Keratinocyte (primary cell): ENCODE results near the gene CORO1C. TPM values are rescaled to one million over a fixed set of nuclear protein-coding genes. Genes with fewer than 3 reads are reported as not detected.

Source experiments
- DNase-seq: peaks from one replicate; pipeline ENCODE4 v3.0.0-alpha.2; 2011; ENCODE audit warnings: low read depth, missing footprints, low spot score
- FAIRE-seq: peaks from 2 replicates; lab custom pipeline; 2011; peaks lifted over from hg19 to GRCh38; lab: Jason Lieb, UNC
- H2AFZ ChIP-seq: 2 replicates; pipeline ENCODE4 v1.6.0; 2012; ENCODE audit warnings: low read length, control low read depth, inconsistent platforms; ENCODE audit not compliant: control insufficient read depth
- H3K27ac ChIP-seq: 2 replicates; pipeline ENCODE4 v1.5.1; 2011; ENCODE audit warnings: low read length; ENCODE audit not compliant: control insufficient read depth, insufficient read depth
- H3K27me3 ChIP-seq: 3 replicates; pipeline ENCODE4 v1.6.0; 2011; ENCODE audit warnings: low read length; ENCODE audit not compliant: control insufficient read depth, insufficient read depth; ENCODE audit errors: extremely low read depth
- H3K36me3 ChIP-seq, 2 experiments: 2 replicates in 1 of 2; 3 replicates in 1 of 2; pipeline ENCODE4 v1.5.1; 2011; ENCODE audit warnings: low read length in 2 of 2, mild to moderate bottlenecking in 1 of 2; ENCODE audit not compliant: control insufficient read depth in 2 of 2, insufficient read depth in 2 of 2; ENCODE audit errors: extremely low read depth in 1 of 2
- H3K4me1 ChIP-seq: 3 replicates; pipeline ENCODE4 v1.5.1; 2011; ENCODE audit warnings: low read length; ENCODE audit not compliant: control insufficient read depth, insufficient read depth; ENCODE audit errors: extremely low read depth
- H3K4me2 ChIP-seq: 3 replicates; pipeline ENCODE4 v1.6.0; 2011; ENCODE audit warnings: low read depth, low read length; ENCODE audit not compliant: control insufficient read depth, insufficient read depth; ENCODE audit errors: extremely low read depth
- H3K4me3 ChIP-seq, 3 experiments: fragments of 200-600 bp in 1 of 3; sonication (generic) in 1 of 3; 2 replicates in 2 of 3; 3 replicates in 1 of 3; pipeline ENCODE4 v1.5.1; 2011 to 2016; ENCODE audit warnings: low read length in 3 of 3, mild to moderate bottlenecking in 3 of 3, control low read depth in 2 of 3, inconsistent platforms in 1 of 3, low read depth in 1 of 3, mixed read lengths in 1 of 3, mixed run types in 1 of 3, moderate library complexity in 1 of 3; ENCODE audit not compliant: control insufficient read depth in 2 of 3, insufficient read depth in 2 of 3; ENCODE audit errors: extremely low read depth in 1 of 3
- H3K79me2 ChIP-seq: 2 replicates; pipeline ENCODE4 v1.6.0; 2012; ENCODE audit warnings: low read length; ENCODE audit not compliant: control insufficient read depth, insufficient read depth
- H3K9ac ChIP-seq: 3 replicates; pipeline ENCODE4 v1.6.0; 2011; ENCODE audit warnings: low read length; ENCODE audit not compliant: control insufficient read depth, insufficient read depth; ENCODE audit errors: extremely low read depth
- H3K9me1 ChIP-seq: 3 replicates; pipeline ENCODE4 v1.6.0; 2011; ENCODE audit warnings: low read length; ENCODE audit not compliant: control insufficient read depth, insufficient read depth; ENCODE audit errors: extremely low read depth
- H3K9me3 ChIP-seq: 2 replicates; pipeline ENCODE4 v1.5.1; 2012; ENCODE audit warnings: low read depth, low read length; ENCODE audit not compliant: control insufficient read depth
- H4K20me1 ChIP-seq: 3 replicates; pipeline ENCODE4 v1.6.0; 2011; ENCODE audit warnings: low read length; ENCODE audit not compliant: control insufficient read depth, insufficient read depth; ENCODE audit errors: extremely low read depth
- EZH2 ChIP-seq: IDR thresholded peaks from one replicate; pipeline ENCODE4 v1.6.1; 2012; ENCODE audit warnings: inconsistent platforms, mild to moderate bottlenecking, low read length, moderate library complexity
- dilution Hi-C: fragments of 300-500 bp; cut with MboI; formaldehyde crosslinking; loops from one replicate; pipeline ENCODE4 v1.7.0; 2020; ENCODE audit warnings: low sequenced_read_pairs; ENCODE audit not compliant: extremely low pct_ligation_motif_present
- polyA plus RNA-seq, 5 experiments: library from polyadenylated mRNA; depleted of rRNA in 3 of 5; stranded (reverse) in 3 of 5; stranded (forward) in 1 of 5; unstranded in 1 of 5; fragments of >200 nt; gene quantifications; 1 replicate in 1 of 5; 2 replicates in 3 of 5; 3 replicates in 1 of 5; pipeline versions ENCODE4 v1.2.1 to v1.2.3, GENCODE V29; 2011 to 2012; ENCODE audit warnings: missing spikeins in 2 of 5, low read depth in 1 of 5, low replicate concordance in 1 of 5
- TF ChIP-seq, protein P1 (sequence below), 3 experiments: IDR thresholded peaks in 1 of 3; conservative IDR thresholded peaks in 1 of 3; optimal IDR thresholded peaks in 1 of 3; 2 replicates in 2 of 3; 3 replicates in 1 of 3; pipeline versions ENCODE3 to v1.5.1; 2011; ENCODE audit warnings: low read length in 3 of 3, mild to moderate bottlenecking in 3 of 3, moderate library complexity in 2 of 3, control low read depth in 1 of 3, inconsistent platforms in 1 of 3; ENCODE audit not compliant: insufficient read depth in 2 of 3; ENCODE audit errors: extremely low read depth in 1 of 3

Gene CORO1C
- polyA plus RNA-seq, 1 donor (not counting 4 experiments of a cell fraction or from before 2014, with no cell fraction given): 283 TPM

DNA sequence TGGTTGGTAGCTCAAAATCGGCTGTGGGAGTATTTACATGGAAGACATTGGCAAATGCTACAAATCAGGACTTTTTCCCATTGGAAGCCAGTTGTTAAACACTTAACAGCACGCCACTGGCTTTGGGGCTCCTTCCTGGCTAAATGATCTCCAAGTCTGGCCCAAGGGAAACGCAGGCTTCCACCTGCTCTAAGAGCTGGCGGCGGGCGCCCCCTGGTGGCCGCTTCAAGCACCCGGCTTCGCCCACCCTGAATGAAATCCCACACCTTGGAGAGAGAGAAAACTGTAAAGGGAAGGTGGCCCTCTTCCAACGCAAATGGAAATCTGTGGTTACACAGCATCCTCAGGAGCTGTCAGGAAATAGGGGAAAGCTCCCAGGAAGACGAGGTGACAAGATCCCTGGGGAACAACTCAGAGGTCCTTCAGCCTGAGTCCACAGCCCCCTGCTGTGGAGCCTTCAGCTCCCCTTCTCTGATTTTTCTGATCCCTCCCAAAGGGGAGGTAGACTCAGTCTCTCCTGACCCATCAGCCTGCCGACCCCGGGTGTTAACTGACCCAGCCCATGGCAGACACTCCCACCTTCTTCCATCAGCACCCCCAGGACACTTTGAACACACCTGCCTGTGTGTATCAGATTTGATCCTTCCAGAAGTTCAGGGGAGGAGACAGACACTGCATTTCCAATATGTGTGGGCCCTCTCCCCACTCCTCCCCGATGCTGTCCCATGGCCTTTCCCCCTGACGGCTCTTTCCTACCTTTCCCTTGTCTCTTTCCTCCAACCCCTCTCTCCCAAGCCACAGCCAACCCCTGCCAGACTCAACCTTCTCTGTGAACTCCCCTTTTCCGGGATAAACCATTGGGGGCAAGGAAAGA lies 113.0 kb downstream of the CORO1C start:
- Histone ChIP-seq H3K9ac (peak overlapping the region; percentile 9), H3K4me1 (peaks cover 2% of the 10 kb centered on the region), H3K9me1 (no peaks in the 10 kb centered on the region), H4K20me1 (no peaks in the 10 kb centered on the region), H3K4me3 (no peak overlapping the region), H3K27me3 (peaks cover 6% of the 10 kb centered on the region), H3K4me2 (no peak overlapping the region), H3K36me3 (no peaks in the 10 kb centered on the region), H3K9me3 (peaks cover 2% of the 10 kb centered on the region), H3K79me2 (no peaks in the 10 kb centered on the region), H2AFZ (no peak overlapping the region), H3K27ac (no peak overlapping the region)
- dilution Hi-C loops: no loop called here
- TF ChIP-seq, protein P1, sequence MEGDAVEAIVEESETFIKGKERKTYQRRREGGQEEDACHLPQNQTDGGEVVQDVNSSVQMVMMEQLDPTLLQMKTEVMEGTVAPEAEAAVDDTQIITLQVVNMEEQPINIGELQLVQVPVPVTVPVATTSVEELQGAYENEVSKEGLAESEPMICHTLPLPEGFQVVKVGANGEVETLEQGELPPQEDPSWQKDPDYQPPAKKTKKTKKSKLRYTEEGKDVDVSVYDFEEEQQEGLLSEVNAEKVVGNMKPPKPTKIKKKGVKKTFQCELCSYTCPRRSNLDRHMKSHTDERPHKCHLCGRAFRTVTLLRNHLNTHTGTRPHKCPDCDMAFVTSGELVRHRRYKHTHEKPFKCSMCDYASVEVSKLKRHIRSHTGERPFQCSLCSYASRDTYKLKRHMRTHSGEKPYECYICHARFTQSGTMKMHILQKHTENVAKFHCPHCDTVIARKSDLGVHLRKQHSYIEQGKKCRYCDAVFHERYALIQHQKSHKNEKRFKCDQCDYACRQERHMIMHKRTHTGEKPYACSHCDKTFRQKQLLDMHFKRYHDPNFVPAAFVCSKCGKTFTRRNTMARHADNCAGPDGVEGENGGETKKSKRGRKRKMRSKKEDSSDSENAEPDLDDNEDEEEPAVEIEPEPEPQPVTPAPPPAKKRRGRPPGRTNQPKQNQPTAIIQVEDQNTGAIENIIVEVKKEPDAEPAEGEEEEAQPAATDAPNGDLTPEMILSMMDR (optimal IDR thresholded peaks at IDR 0.05 in 1 of 3, IDR thresholded peaks at IDR 0.05 in 1 of 3, conservative IDR thresholded peaks at IDR 0.05 in 1 of 3; ENCODE audit: extremely low read depth in 1 of 3, insufficient read depth in 2 of 3, low read length in 3 of 3): peak; percentile 77 to 97 (median 91)
- no peak for TF ChIP-seq EZH2
- DNase-seq: peak; percentile 53
- no peak for FAIRE-seq

DNA sequence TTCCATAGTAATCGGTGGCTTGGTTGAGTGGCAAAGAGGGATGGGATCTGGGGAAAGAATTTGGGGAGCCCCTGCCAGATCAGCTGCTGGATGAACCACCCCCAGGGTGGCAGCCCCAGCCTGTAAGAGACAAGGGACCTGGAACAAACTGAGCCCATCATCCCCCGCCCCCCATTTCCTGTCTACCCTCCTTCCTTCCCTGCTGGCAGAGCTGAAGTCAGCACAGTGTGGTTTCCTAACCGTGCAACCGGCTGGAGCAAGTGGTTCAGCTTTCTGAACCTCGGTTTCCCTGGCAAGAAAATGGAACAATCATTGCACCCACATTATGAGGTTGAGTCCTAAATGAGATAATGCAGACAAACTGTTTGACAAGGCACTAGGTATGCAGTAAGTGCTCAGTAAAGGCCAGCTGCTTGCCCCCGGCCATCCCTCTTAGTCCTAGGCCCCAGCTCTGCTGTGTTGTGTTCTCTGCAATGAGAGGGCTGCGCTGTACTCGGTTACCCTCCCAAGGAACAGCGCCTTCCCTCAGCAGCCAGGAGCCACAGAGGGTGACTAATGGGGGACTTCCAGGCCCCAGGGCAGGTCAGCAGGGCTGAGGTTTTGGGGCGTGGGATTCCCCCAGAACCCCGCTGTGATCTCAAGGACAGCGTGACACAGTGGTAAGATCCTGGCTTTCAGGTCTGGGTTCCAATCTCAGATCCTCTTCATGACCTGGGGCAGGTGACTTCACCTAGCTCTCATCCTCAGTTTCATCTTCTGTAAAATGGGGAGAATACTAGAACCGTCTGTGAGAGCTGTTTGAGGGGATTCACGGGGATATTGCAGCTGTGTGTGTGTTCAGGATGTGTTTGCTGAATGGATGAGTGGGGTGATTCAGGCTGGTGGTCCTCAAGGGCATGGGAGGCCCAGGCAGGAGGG lies 114.1 kb downstream of the CORO1C start:
- H4K20me1 ChIP-seq: no peaks in the 10 kb centered on the region
- DNase-seq (no peak), FAIRE-seq (no peak)
- dilution Hi-C loops: no loop called here
- peaks cover 6% of the 10 kb centered on the region for H3K27me3 ChIP-seq
- H3K36me3 ChIP-seq: no peaks in the 10 kb centered on the region
- H3K9ac ChIP-seq: no peak overlapping the region
- no peak overlapping the region for H2AFZ ChIP-seq
- no peak overlapping the region for H3K4me3 ChIP-seq
- no peak overlapping the region for H3K4me2 ChIP-seq
- peaks cover 4% of the 10 kb centered on the region for H3K4me1 ChIP-seq
- peaks cover 2% of the 10 kb centered on the region for H3K9me3 ChIP-seq
- no peak for TF ChIP-seq EZH2
- TF ChIP-seq, protein P1 (optimal IDR thresholded peaks at IDR 0.05 in 1 of 3, IDR thresholded peaks at IDR 0.05 in 1 of 3, conservative IDR thresholded peaks at IDR 0.05 in 1 of 3; ENCODE audit: extremely low read depth in 1 of 3, insufficient read depth in 2 of 3, low read length in 3 of 3): no peak
- H3K27ac ChIP-seq: no peak overlapping the region
- no peaks in the 10 kb centered on the region for H3K79me2 ChIP-seq
- H3K9me1 ChIP-seq: no peaks in the 10 kb centered on the region
